IMR-90 (cell line): Measurements from ENCODE around the gene CDK6. TPM values are rescaled to one million over a fixed set of nuclear protein-coding genes. Genes with fewer than 3 reads are reported as not detected.

ENCODE experiments used
- ATAC-seq: fragments of 200-7000 bp; cut with Tn5 transposase; 2 replicates; pipeline ENCODE4 v1.9.1; 2020; ENCODE audit warnings: low read depth, mild to moderate bottlenecking, moderate library complexity
- BruUV-seq: library from RNA; stranded (reverse); fragments of 400-500 nt; replicated peaks from 2 replicates; lab custom pipeline; 2021; lab: Mats Ljungman, UMichigan
- CTCF ChIA-PET: fragments of 300-600 bp; formaldehyde crosslinking; extraction: SDS; loops from one replicate; lab custom pipeline; 2021; ENCODE audit warnings: antibody characterized with exemption; lab: Yijun Ruan, JAX
- POLR2A ChIA-PET: fragments of 300-600 bp; sonication (Branson Sonifier 250); formaldehyde crosslinking; loops from one replicate; lab custom pipeline; 2022; ENCODE audit warnings: antibody characterized with exemption; ENCODE audit not compliant: unreplicated experiment; lab: Charles Lee
- DNase-seq: peaks from one replicate; pipeline ENCODE4 v3.0.0; 2013
- H2AFZ ChIP-seq: replicated peaks from 2 replicates; pipeline ENCODE3; 2013; ENCODE audit warnings: low read length, mild to moderate bottlenecking; ENCODE audit not compliant: poor library complexity
- H2AK5ac ChIP-seq: 2 replicates; pipeline ENCODE4 v1.6.1; 2013; ENCODE audit warnings: low read depth, low read length, inconsistent platforms
- H2AK9ac ChIP-seq: replicated peaks from 2 replicates; pipeline ENCODE3; 2013; ENCODE audit warnings: mild to moderate bottlenecking, low read depth, low read length, moderate library complexity; ENCODE audit not compliant: poor library complexity
- H2BK120ac ChIP-seq: 2 replicates; pipeline ENCODE4 v1.6.1; 2013; ENCODE audit warnings: low read depth, low read length, inconsistent platforms
- H2BK15ac ChIP-seq: 3 replicates; pipeline ENCODE4 v1.6.1; 2013; ENCODE audit warnings: low read depth, low read length, inconsistent platforms
- H2BK20ac ChIP-seq: 2 replicates; pipeline ENCODE4 v1.6.1; 2013; ENCODE audit warnings: low read depth, mild to moderate bottlenecking, inconsistent platforms, low read length, moderate library complexity
- H2BK5ac ChIP-seq: 2 replicates; pipeline ENCODE4 v1.6.1; 2013; ENCODE audit warnings: mild to moderate bottlenecking, low read depth, low read length, inconsistent platforms; ENCODE audit not compliant: poor library complexity, severe bottlenecking
- H3K14ac ChIP-seq: replicated peaks from 2 replicates; pipeline ENCODE4 v1.6.1; 2013; ENCODE audit warnings: low read depth, low read length, inconsistent platforms
- H3K18ac ChIP-seq: 2 replicates; pipeline ENCODE4 v1.6.1; 2013; ENCODE audit warnings: low read depth, low read length, control low read depth
- H3K23ac ChIP-seq: 2 replicates; pipeline ENCODE4 v1.6.1; 2013; ENCODE audit warnings: low read depth, low read length, inconsistent platforms
- H3K27ac ChIP-seq: 2 replicates; pipeline ENCODE4 v1.5.1; 2013; ENCODE audit warnings: mild to moderate bottlenecking, control low read depth, low read length; ENCODE audit not compliant: insufficient read depth
- H3K27me3 ChIP-seq: 2 replicates; pipeline ENCODE4 v1.6.1; 2013; ENCODE audit warnings: low read length; ENCODE audit not compliant: control insufficient read depth, insufficient read depth
- H3K36me3 ChIP-seq: 2 replicates; pipeline ENCODE4 v1.6.1; 2013; ENCODE audit warnings: low read length, mixed read lengths; ENCODE audit not compliant: control insufficient read depth, insufficient read depth
- H3K4ac ChIP-seq: 2 replicates; pipeline ENCODE4 v1.6.1; 2013; ENCODE audit warnings: low read depth, low read length, inconsistent platforms
- H3K4me1 ChIP-seq: 2 replicates; pipeline ENCODE4 v1.6.1; 2013; ENCODE audit warnings: low read length, mixed read lengths; ENCODE audit not compliant: control insufficient read depth, insufficient read depth
- H3K4me2 ChIP-seq: 2 replicates; pipeline ENCODE4 v1.6.1; 2013; ENCODE audit warnings: low read depth, mild to moderate bottlenecking, control low read depth, low read length, moderate library complexity
- H3K4me3 ChIP-seq: 2 replicates; pipeline ENCODE4 v1.5.1; 2013; ENCODE audit warnings: low read depth, mild to moderate bottlenecking, control low read depth, low read length, moderate library complexity; ENCODE audit not compliant: insufficient read depth
- H3K56ac ChIP-seq: 2 replicates; pipeline ENCODE4 v1.6.1; 2013; ENCODE audit warnings: low read length, inconsistent platforms; ENCODE audit not compliant: insufficient read depth; ENCODE audit errors: extremely low read depth
- H3K79me1 ChIP-seq, 2 experiments: 2 replicates each; pipeline ENCODE4 v1.6.1; 2013; ENCODE audit warnings: low read length in 2 of 2, inconsistent platforms in 1 of 2, low read depth in 1 of 2
- H3K9ac ChIP-seq: 2 replicates; pipeline ENCODE4 v1.6.1; 2013; ENCODE audit warnings: low read depth, low read length, control low read depth
- H3K9me1 ChIP-seq: 2 replicates; pipeline ENCODE4 v1.6.1; 2013; ENCODE audit warnings: low read length, inconsistent platforms; ENCODE audit not compliant: insufficient read depth
- H3K9me3 ChIP-seq: 2 replicates; pipeline ENCODE4 v1.6.1; 2013; ENCODE audit warnings: low read length; ENCODE audit not compliant: control insufficient read depth, insufficient read depth
- H4K20me1 ChIP-seq: 2 replicates; pipeline ENCODE4 v1.6.1; 2013; ENCODE audit warnings: low read length, inconsistent platforms; ENCODE audit not compliant: insufficient read depth
- H4K5ac ChIP-seq: 2 replicates; pipeline ENCODE4 v1.6.1; 2013; ENCODE audit warnings: mild to moderate bottlenecking, low read depth, low read length, control low read depth
- H4K8ac ChIP-seq, 2 experiments: 2 replicates each; pipeline ENCODE4 v1.6.1; 2013; ENCODE audit warnings: low read depth in 2 of 2, low read length in 2 of 2, control low read depth in 1 of 2, inconsistent platforms in 1 of 2
- H4K91ac ChIP-seq: 2 replicates; pipeline ENCODE4 v1.6.1; 2013; ENCODE audit warnings: low read depth, low read length, inconsistent platforms; ENCODE audit not compliant: insufficient read depth
- BHLHE40 ChIP-seq: fragments of 150-350 bp; IDR thresholded peaks from 2 replicates; pipeline ENCODE4 v1.6.1; 2016; ENCODE audit warnings: mild to moderate bottlenecking, low read depth, low read length
- CHD1 ChIP-seq: IDR thresholded peaks from 2 replicates; pipeline ENCODE4 v1.6.1; 2012; ENCODE audit warnings: low read depth, low read length, improper control_type of control experiment
- ELK1 ChIP-seq: fragments of 150-350 bp; IDR thresholded peaks from 2 replicates; pipeline ENCODE4 v1.6.1; 2016; ENCODE audit warnings: low read depth, mild to moderate bottlenecking, low read length, moderate library complexity, borderline replicate concordance
- FOS ChIP-seq: fragments of 150-350 bp; IDR thresholded peaks from 2 replicates; pipeline ENCODE4 v1.6.1; 2016; ENCODE audit warnings: low read depth, low read length
- MXI1 ChIP-seq: IDR thresholded peaks from 2 replicates; pipeline ENCODE4 v1.6.1; 2012; ENCODE audit warnings: low read depth, mild to moderate bottlenecking, low read length, moderate library complexity, borderline replicate concordance
- NFE2L2 ChIP-seq: fragments of 150-350 bp; IDR thresholded peaks from 2 replicates; pipeline ENCODE4 v1.6.1; 2016; ENCODE audit warnings: low read depth, mild to moderate bottlenecking, low read length
- RAD21 ChIP-seq: IDR thresholded peaks from 2 replicates; pipeline ENCODE4 v1.6.1; 2012; ENCODE audit warnings: low read length, improper control_type of control experiment
- WGBS, 2 experiments: methylation state at CpG; one replicate each; pipeline versions ENCODE4 v1.1.5 to v1.1.7; 2013; ENCODE audit warnings: missing lambda C conversion rate in 2 of 2; ENCODE audit not compliant: insufficient read length in 1 of 2; ENCODE audit errors: extremely low coverage in 2 of 2; 5-methylcytosine and 5-hydroxymethylcytosine counted together
- dilution Hi-C: fragments of 300-500 bp; cut with HindIII; formaldehyde crosslinking; loops from one replicate; pipeline ENCODE4 v1.14.3; 2018; ENCODE audit warnings: low sequenced_read_pairs; ENCODE audit not compliant: unreplicated experiment
- in situ Hi-C: fragments of 300-500 bp; cut with MboI; formaldehyde crosslinking; loops from 3 replicates; pipeline ENCODE4 v1.14.3; 2019; ENCODE audit warnings: low sequenced_read_pairs, inconsistent platforms, mixed read lengths
- intact Hi-C: fragments of 100-400 bp; cut with micrococcal nuclease; formaldehyde crosslinking; loops from 2 replicates; pipeline ENCODE4 v1.10.0; 2022
- polyA plus RNA-seq, 3 experiments: library from polyadenylated mRNA; depleted of rRNA; stranded (reverse); fragments of >200 nt; gene quantifications; 2 replicates each; pipeline ENCODE4 v1.2.3, GENCODE V29; 2012; ENCODE audit warnings: low replicate concordance in 1 of 3
- total RNA-seq: library from RNA; depleted of rRNA; stranded (reverse); fragments of >200 nt; gene quantifications from 2 replicates; pipeline ENCODE4 v1.2.3, GENCODE V29; 2012

The CDK6 gene
- total and polyA plus RNA-seq, 2 of the 4 experiments (the other 2 are of a cell fraction) = 21.5 to 195 TPM

- no peak overlapping the region for H3K4ac ChIP-seq
- WGBS, 2 experiments = no CpG with 5 or more reads among the region's 2 CpGs
- no peak overlapping the region for H3K4me3 ChIP-seq
- H3K56ac ChIP-seq = no peak overlapping the region
- no peak overlapping the region for H2BK5ac ChIP-seq
- no peaks in the 10 kb centered on the region for H3K27me3 ChIP-seq
- H2AK5ac ChIP-seq = no peak overlapping the region
- 0 out of 2 replicates have a peak overlapping the region, but pooled peaks have one; percentile 41 for H4K5ac ChIP-seq
- dilution Hi-C loops = no loop called here
- H2BK15ac ChIP-seq = no peak overlapping the region
- no peak for DNase-seq
- POLR2A ChIA-PET = no interaction called here
- intact Hi-C loops = loop anchor here (10.0 kb wide), 1 partner anchor 261 kb away; no protein-coding TSS in a partner anchor
- in situ Hi-C loops = no loop called here
- H3K23ac ChIP-seq = no peak overlapping the region
- no peak overlapping the region for H3K4me2 ChIP-seq
- TF ChIP-seq RAD21 (no peak), MXI1 (no peak), ELK1 (no peak), NFE2L2 (no peak), FOS (no peak), BHLHE40 (no peak), CHD1 (no peak)
- H3K36me3 ChIP-seq = peaks cover 6% of the 10 kb centered on the region
- no peak overlapping the region for H2AK9ac ChIP-seq
- H3K9me1 ChIP-seq = peaks cover 13% of the 10 kb centered on the region
- no peak overlapping the region for H3K18ac ChIP-seq
- H2AFZ ChIP-seq = no peak overlapping the region
- CTCF ChIA-PET = no interaction called here
- ATAC-seq = no peak
- no peaks in the 10 kb centered on the region for H3K9me3 ChIP-seq
- H3K9ac ChIP-seq = no peak overlapping the region
- no peak overlapping the region for H3K27ac ChIP-seq
- no TSS peak for BruUV-seq
- H2BK120ac ChIP-seq = no peak overlapping the region
- H3K14ac ChIP-seq = no peak overlapping the region
- H3K4me1 ChIP-seq = peaks cover 16% of the 10 kb centered on the region
- H4K8ac ChIP-seq = no peak overlapping the region
- H2BK20ac ChIP-seq = no peak overlapping the region
- H4K20me1 ChIP-seq = peaks cover 32% of the 10 kb centered on the region; the same call in 1 of the 2 replicates
- H3K79me1 ChIP-seq = peaks cover 32 to 87% of the 10 kb centered on the region in 2 experiments
- no peak overlapping the region for H4K91ac ChIP-seq
Observed at GRCh38 chr7:92643821-92644220, 192.6 kb downstream of the CDK6 start.
